ENCODE results near the gene KIAA0930.
A peak's percentile ranks its signal among the peaks of the same experiment; 100 is the strongest.

Gene KIAA0930

GRCh38 chr22:45207533-45207932 is 33.2 kb downstream of the KIAA0930 start:
- no peak for DNase-seq (ENCODE audit: low spot score)
- TF ChIP-seq, protein P1, sequence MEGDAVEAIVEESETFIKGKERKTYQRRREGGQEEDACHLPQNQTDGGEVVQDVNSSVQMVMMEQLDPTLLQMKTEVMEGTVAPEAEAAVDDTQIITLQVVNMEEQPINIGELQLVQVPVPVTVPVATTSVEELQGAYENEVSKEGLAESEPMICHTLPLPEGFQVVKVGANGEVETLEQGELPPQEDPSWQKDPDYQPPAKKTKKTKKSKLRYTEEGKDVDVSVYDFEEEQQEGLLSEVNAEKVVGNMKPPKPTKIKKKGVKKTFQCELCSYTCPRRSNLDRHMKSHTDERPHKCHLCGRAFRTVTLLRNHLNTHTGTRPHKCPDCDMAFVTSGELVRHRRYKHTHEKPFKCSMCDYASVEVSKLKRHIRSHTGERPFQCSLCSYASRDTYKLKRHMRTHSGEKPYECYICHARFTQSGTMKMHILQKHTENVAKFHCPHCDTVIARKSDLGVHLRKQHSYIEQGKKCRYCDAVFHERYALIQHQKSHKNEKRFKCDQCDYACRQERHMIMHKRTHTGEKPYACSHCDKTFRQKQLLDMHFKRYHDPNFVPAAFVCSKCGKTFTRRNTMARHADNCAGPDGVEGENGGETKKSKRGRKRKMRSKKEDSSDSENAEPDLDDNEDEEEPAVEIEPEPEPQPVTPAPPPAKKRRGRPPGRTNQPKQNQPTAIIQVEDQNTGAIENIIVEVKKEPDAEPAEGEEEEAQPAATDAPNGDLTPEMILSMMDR (conservative IDR thresholded peaks at IDR 0.05; ENCODE audit: low read depth): no peak
- peak overlapping the region; percentile 95 for H3K27ac ChIP-seq
- ChIA-PET POLR2A (ENCODE audit: low non-redundant PET) (no interaction called here), CTCF (no interaction called here)

GRCh38 chr22:45206233-45206632 is 34.5 kb downstream of the KIAA0930 start:
- no peak for DNase-seq (ENCODE audit: low spot score)
- TF ChIP-seq, protein P1 (conservative IDR thresholded peaks at IDR 0.05; ENCODE audit: low read depth): no peak
- CTCF ChIA-PET: no interaction called here
- peak overlapping the region; percentile 40; the same call in 1 of the 2 replicates for H3K27ac ChIP-seq
- POLR2A ChIA-PET (ENCODE audit: low non-redundant PET): no interaction called here

GRCh38 chr22:45205276-45205925 is 35.3 kb downstream of the KIAA0930 start:
- no peak for DNase-seq (ENCODE audit: low spot score)
- TF ChIP-seq, protein P1 (conservative IDR thresholded peaks at IDR 0.05; ENCODE audit: low read depth): no peak
- CTCF ChIA-PET: no interaction called here
- POLR2A ChIA-PET (ENCODE audit: low non-redundant PET): no interaction called here
- peak overlapping the region; percentile 40 for H3K27ac ChIP-seq

DNA sequence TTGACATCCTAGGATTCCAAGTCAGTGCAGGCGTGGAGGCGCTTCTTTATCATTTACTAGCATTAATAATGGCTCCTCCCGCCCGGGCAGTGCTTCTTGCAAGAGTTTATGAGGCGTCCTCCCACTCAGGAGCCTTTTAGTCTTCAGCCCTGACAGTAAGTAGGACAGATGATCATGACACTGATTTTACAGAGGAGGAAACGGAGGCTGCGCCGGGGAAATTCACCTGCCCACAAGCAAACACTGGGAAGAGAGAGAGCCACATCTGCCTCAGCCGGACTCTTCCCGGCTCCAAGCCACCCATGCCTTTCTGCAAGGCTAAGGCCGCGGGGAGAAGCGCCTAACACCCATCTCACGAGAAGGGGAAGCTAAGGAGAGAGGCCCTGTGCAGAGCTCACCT is 35.9 kb downstream of the KIAA0930 start:
- ChIA-PET CTCF (no interaction called here), POLR2A (ENCODE audit: low non-redundant PET) (no interaction called here)
- DNase-seq (ENCODE audit: low spot score): no peak
- TF ChIP-seq, protein P1 (conservative IDR thresholded peaks at IDR 0.05; ENCODE audit: low read depth): no peak
- H3K27ac ChIP-seq: peak overlapping the region; percentile 40

GRCh38 chr22:45204241-45204640 is 36.5 kb downstream of the KIAA0930 start:
- POLR2A ChIA-PET (ENCODE audit: low non-redundant PET): no interaction called here
- CTCF ChIA-PET: no interaction called here
- TF ChIP-seq, protein P1 (conservative IDR thresholded peaks at IDR 0.05; ENCODE audit: low read depth): no peak
- peak overlapping the region; percentile 40 for H3K27ac ChIP-seq
- DNase-seq (ENCODE audit: low spot score): no peak

DNA sequence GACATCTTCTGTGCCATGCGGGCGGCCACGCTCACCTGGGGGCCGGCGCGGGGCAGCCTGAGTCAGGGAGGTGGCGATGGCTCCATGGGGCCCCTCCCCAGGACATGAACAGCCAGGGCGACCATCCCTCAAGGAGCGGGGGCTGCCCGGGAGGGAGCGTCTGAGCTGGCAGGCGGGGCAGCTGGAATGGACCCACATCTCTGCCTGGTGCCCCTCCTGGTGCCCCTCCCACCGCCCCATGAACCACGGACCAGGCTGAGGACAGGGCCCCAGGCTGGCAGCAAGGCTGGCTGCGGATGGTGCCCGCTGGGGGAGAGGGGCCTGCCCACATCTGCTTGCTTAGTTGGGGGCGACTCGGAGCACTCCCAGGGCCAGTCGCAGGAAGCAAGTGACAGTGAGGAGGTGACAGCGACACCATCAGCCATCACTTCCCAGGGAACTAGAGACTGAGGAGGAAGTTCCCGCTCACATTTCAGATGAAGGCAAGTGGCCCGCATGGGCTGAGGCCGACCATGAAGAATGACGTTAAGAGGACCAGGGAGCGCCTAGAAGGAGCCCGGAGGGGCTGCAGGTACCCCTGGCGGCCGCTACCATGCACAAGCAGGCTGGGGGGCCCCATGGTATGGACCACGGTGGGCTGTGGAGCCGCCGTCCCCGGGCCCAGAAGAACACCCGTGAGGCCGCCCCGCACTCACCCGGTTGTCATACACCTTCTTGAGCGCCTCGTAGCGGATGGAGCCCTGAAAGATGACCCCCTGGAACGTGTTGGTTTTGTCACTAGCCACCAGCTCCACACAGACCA is 37.3 kb downstream of the KIAA0930 start:
- peak overlapping the region; percentile 61 for H3K27ac ChIP-seq
- no peak for DNase-seq (ENCODE audit: low spot score)
- ChIA-PET CTCF (no interaction called here), POLR2A (ENCODE audit: low non-redundant PET) (no interaction called here)
- TF ChIP-seq, protein P1 (conservative IDR thresholded peaks at IDR 0.05; ENCODE audit: low read depth): no peak

Measured in RWPE1 (cell line).